GM12878 (cell line): ENCODE results near the gene VTI1A. TPM values are rescaled to one million over a fixed set of nuclear protein-coding genes. Genes with fewer than 3 reads are reported as not detected.

ENCODE experiments used
- ATAC-seq: fragments of 200-7000 bp; cut with Tn5 transposase; 3 replicates; pipeline ENCODE4 v1.9.1; 2020; ENCODE audit warnings: mild to moderate bottlenecking, moderate library complexity
- BruUV-seq: library from RNA; stranded (reverse); fragments of 400-500 nt; replicated peaks from 2 replicates; lab custom pipeline; 2021; lab: Mats Ljungman, UMichigan
- CTCF ChIA-PET: fragments of 300-600 bp; sonication (Branson Sonifier 250); formaldehyde crosslinking; extraction: SDS; loops from one replicate; lab custom pipeline; 2021; ENCODE audit warnings: inconsistent platforms; lab: Yijun Ruan, JAX
- POLR2A ChIA-PET: fragments of 350-600 bp; formaldehyde crosslinking; extraction: SDS; loops from one replicate; lab custom pipeline; 2021; ENCODE audit warnings: inconsistent platforms; lab: Charles Lee
- RAD21 ChIA-PET: fragments of 300-600 bp; sonication (Branson Sonifier 250); formaldehyde crosslinking; loops from one replicate; lab custom pipeline; 2023; ENCODE audit warnings: antibody characterized with exemption; ENCODE audit not compliant: unreplicated experiment; lab: Charles Lee
- SMC1A ChIA-PET: fragments of 300-600 bp; sonication (Branson Sonifier 250); formaldehyde crosslinking; loops from one replicate; lab custom pipeline; 2023; ENCODE audit not compliant: unreplicated experiment, uncharacterized antibody; lab: Charles Lee
- DNase-seq: peaks from one replicate; pipeline ENCODE4 v3.0.0-alpha.2; 2011; ENCODE audit warnings: low read depth, low spot score
- FAIRE-seq: peaks from 3 replicates; lab custom pipeline; 2011; peaks lifted over from hg19 to GRCh38; lab: Jason Lieb, UNC
- H2AFZ ChIP-seq: 2 replicates; pipeline ENCODE4 v1.6.0; 2011; ENCODE audit warnings: low read depth, low read length, control low read depth; ENCODE audit not compliant: control insufficient read depth
- H3K27ac ChIP-seq: 2 replicates; pipeline ENCODE4 v1.5.1; 2011; ENCODE audit warnings: control low read depth; ENCODE audit not compliant: control insufficient read depth, insufficient read depth
- H3K27me3 ChIP-seq, 2 experiments: replicated peaks in 1 of 2; 2 replicates each; pipeline versions ENCODE4 v1.6.0 to v1.6.1; 2011; ENCODE audit warnings: low read length in 1 of 2; ENCODE audit not compliant: control insufficient read depth in 2 of 2, insufficient read depth in 2 of 2
- H3K36me3 ChIP-seq, 2 experiments: 2 replicates each; pipeline ENCODE4 v1.5.1; 2011; ENCODE audit warnings: low read length in 1 of 2; ENCODE audit not compliant: control insufficient read depth in 2 of 2, insufficient read depth in 2 of 2
- H3K4me1 ChIP-seq: 2 replicates; pipeline ENCODE4 v1.6.1; 2011; ENCODE audit warnings: mild to moderate bottlenecking, low read length, moderate library complexity, mixed read lengths; ENCODE audit not compliant: control insufficient read depth, insufficient read depth
- H3K4me2 ChIP-seq: 2 replicates; pipeline ENCODE4 v1.6.0; 2011; ENCODE audit warnings: control low read depth; ENCODE audit not compliant: control insufficient read depth, insufficient read depth
- H3K4me3 ChIP-seq: fragments of 200-600 bp; sonication (generic); 2 replicates; pipeline ENCODE4 v1.5.1; 2016
- H3K79me2 ChIP-seq: 2 replicates; pipeline ENCODE4 v1.6.0; 2011; ENCODE audit warnings: low read length; ENCODE audit not compliant: control insufficient read depth, insufficient read depth
- H3K9ac ChIP-seq: 2 replicates; pipeline ENCODE4 v1.8.0; 2011; ENCODE audit warnings: low read length, control low read depth, mixed read lengths; ENCODE audit not compliant: control insufficient read depth, insufficient read depth
- H3K9me3 ChIP-seq: replicated peaks from 3 replicates; pipeline ENCODE4 v1.5.1; 2011; ENCODE audit warnings: mild to moderate bottlenecking, low read length; ENCODE audit not compliant: control insufficient read depth, insufficient read depth
- H4K20me1 ChIP-seq: 2 replicates; pipeline ENCODE4 v1.6.0; 2011; ENCODE audit not compliant: control insufficient read depth, insufficient read depth
- ATF3 ChIP-seq: IDR thresholded peaks from 2 replicates; pipeline ENCODE4 v1.6.1; 2011; ENCODE audit warnings: low read depth, mild to moderate bottlenecking, low read length, moderate library complexity, borderline replicate concordance; ENCODE audit errors: extremely low read depth
- BHLHE40 ChIP-seq, 2 experiments: fragments of 450-650 bp in 1 of 2; IDR thresholded peaks; 2 replicates each; pipeline ENCODE4 v1.6.1; 2011 to 2017; ENCODE audit warnings: low read depth in 2 of 2, borderline replicate concordance in 1 of 2, improper control_type of control experiment in 1 of 2, low read length in 1 of 2, mild to moderate bottlenecking in 1 of 2
- JUND ChIP-seq: IDR thresholded peaks from 2 replicates; pipeline ENCODE4 v1.6.1; 2012; ENCODE audit warnings: low read depth, mild to moderate bottlenecking, low read length, improper control_type of control experiment, moderate library complexity
- PML ChIP-seq: IDR thresholded peaks from 2 replicates; pipeline ENCODE4 v1.6.1; 2012; ENCODE audit warnings: low read length, inconsistent platforms
- POLR2AphosphoS5 ChIP-seq: IDR thresholded peaks from 2 replicates; pipeline ENCODE4 v1.6.1; 2011; ENCODE audit warnings: mild to moderate bottlenecking, low read length, inconsistent platforms
- SMARCA5 ChIP-seq: fragments of 450-650 bp; IDR thresholded peaks from 2 replicates; pipeline ENCODE4 v1.6.1; 2017; ENCODE audit warnings: mild to moderate bottlenecking
- USF1 ChIP-seq: IDR thresholded peaks from 2 replicates; pipeline ENCODE4 v1.6.1; 2011; ENCODE audit warnings: borderline replicate concordance, low read depth, mild to moderate bottlenecking, moderate library complexity, mixed read lengths, low read length; ENCODE audit not compliant: insufficient read depth; ENCODE audit errors: extremely low read length
- ZSCAN29 ChIP-seq: fragments of 450-650 bp; IDR thresholded peaks from 2 replicates; pipeline ENCODE4 v1.6.1; 2017; ENCODE audit warnings: mild to moderate bottlenecking, moderate library complexity
- in situ Hi-C: fragments of 300-500 bp; cut with MboI; formaldehyde crosslinking; loops from 9 replicates; pipeline ENCODE4 v1.14.3; 2018; ENCODE audit warnings: mixed read lengths
- intact Hi-C: fragments of 100-400 bp; cut with micrococcal nuclease; formaldehyde crosslinking; loops from one replicate; pipeline ENCODE4 v1.14.2; 2022; ENCODE audit not compliant: unreplicated experiment
- polyA plus RNA-seq, 11 experiments: library from polyadenylated mRNA; depleted of rRNA in 4 of 11; unstranded in 6 of 11; stranded (reverse) in 5 of 11; fragments of >200 nt; fragmentation: Nextera tagmentation in 4 of 11; fragmentation: Illumina TruSeq in 1 of 11; extraction: Ambion mirVana in 4 of 11; extraction: Trizol in 1 of 11; gene quantifications; 1 replicate in 1 of 11; 2 replicates in 10 of 11; pipeline versions ENCODE4 v1.2.1 to v1.2.3, GENCODE V29; 2011 to 2016; ENCODE audit warnings: inconsistent platforms in 2 of 11, missing spikeins in 2 of 11, low read depth in 1 of 11
- total RNA-seq, 4 experiments: library from RNA; depleted of rRNA in 3 of 4; stranded (reverse); fragments of >200 nt in 3 of 4; fragmentation: Illumina TruSeq in 1 of 4; extraction: Trizol in 1 of 4; gene quantifications; 2 replicates each; pipeline versions ENCODE4 v1.2.1 to v1.2.3, GENCODE V29; 2013 to 2021
- TF ChIP-seq, protein P1 (sequence below): IDR thresholded peaks from 2 replicates; pipeline ENCODE4 v1.6.1; 2012; ENCODE audit warnings: low read length, inconsistent platforms
- TF ChIP-seq, protein P2 (sequence below): IDR thresholded peaks from 2 replicates; pipeline ENCODE4 v1.6.1; 2012; ENCODE audit warnings: improper control_type of control experiment, low read depth, low read length; ENCODE audit not compliant: insufficient replicate concordance
- TF ChIP-seq, protein P3 (sequence below): fragments of 450-650 bp; IDR thresholded peaks from 2 replicates; pipeline ENCODE4 v1.6.1; 2017; ENCODE audit warnings: mild to moderate bottlenecking, moderate library complexity

Gene VTI1A
- total and polyA plus RNA-seq, 10 of the 15 experiments (the other 5 are each of a cell fraction or from before 2014, with no cell fraction given) = 12.4 to 43.2 (median 27.5) TPM

- H3K79me2 ChIP-seq = no peaks in the 10 kb centered on the region
- ChIA-PET CTCF (no interaction called here), POLR2A (no interaction called here), SMC1A (interaction anchor here (0.8 to 1.0 kb wide), 2 partner anchors 21 to 253 kb away, joined by 3 to 5 read pairs; no protein-coding TSS in a partner anchor), RAD21 (no interaction called here)
- H3K4me2 ChIP-seq = no peak overlapping the region
- no peak overlapping the region for H3K27ac ChIP-seq
- in situ Hi-C loops = loop anchor here (10.0 kb wide), 1 partner anchor 656 kb away; no protein-coding TSS in a partner anchor
- H3K4me3 ChIP-seq = no peak overlapping the region
- H3K36me3 ChIP-seq = no peaks in the 10 kb centered on the region
- BruUV-seq = no TSS peak
- intact Hi-C loops = loop anchor here (10.0 kb wide), 4 partner anchors 326 to 836 kb away; no protein-coding TSS in a partner anchor
- ATAC-seq (no peak), FAIRE-seq (no peak), DNase-seq (no peak)
- H4K20me1 ChIP-seq = no peaks in the 10 kb centered on the region
- H3K9me3 ChIP-seq = no peaks in the 10 kb centered on the region
- no peak overlapping the region for H2AFZ ChIP-seq
- no peaks in the 10 kb centered on the region for H3K27me3 ChIP-seq
- H3K4me1 ChIP-seq = 0 out of 2 replicates have a peak, but pooled peaks cover 3% of the 10 kb centered on the region
- H3K9ac ChIP-seq = no peak overlapping the region
- TF ChIP-seq ATF3 (no peak), JUND (no peak), PML (no peak), BHLHE40 (IDR thresholded peaks at IDR 0.05; ENCODE audit: borderline replicate concordance in 1 of 2, low read depth in 2 of 2, low read length in 1 of 2) (no peak), USF1 (no peak), POLR2AphosphoS5 (no peak), ZSCAN29 (no peak), SMARCA5 (no peak)
- TF ChIP-seq, protein P1, sequence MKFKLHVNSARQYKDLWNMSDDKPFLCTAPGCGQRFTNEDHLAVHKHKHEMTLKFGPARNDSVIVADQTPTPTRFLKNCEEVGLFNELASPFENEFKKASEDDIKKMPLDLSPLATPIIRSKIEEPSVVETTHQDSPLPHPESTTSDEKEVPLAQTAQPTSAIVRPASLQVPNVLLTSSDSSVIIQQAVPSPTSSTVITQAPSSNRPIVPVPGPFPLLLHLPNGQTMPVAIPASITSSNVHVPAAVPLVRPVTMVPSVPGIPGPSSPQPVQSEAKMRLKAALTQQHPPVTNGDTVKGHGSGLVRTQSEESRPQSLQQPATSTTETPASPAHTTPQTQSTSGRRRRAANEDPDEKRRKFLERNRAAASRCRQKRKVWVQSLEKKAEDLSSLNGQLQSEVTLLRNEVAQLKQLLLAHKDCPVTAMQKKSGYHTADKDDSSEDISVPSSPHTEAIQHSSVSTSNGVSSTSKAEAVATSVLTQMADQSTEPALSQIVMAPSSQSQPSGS = no peak
- TF ChIP-seq, protein P2, sequence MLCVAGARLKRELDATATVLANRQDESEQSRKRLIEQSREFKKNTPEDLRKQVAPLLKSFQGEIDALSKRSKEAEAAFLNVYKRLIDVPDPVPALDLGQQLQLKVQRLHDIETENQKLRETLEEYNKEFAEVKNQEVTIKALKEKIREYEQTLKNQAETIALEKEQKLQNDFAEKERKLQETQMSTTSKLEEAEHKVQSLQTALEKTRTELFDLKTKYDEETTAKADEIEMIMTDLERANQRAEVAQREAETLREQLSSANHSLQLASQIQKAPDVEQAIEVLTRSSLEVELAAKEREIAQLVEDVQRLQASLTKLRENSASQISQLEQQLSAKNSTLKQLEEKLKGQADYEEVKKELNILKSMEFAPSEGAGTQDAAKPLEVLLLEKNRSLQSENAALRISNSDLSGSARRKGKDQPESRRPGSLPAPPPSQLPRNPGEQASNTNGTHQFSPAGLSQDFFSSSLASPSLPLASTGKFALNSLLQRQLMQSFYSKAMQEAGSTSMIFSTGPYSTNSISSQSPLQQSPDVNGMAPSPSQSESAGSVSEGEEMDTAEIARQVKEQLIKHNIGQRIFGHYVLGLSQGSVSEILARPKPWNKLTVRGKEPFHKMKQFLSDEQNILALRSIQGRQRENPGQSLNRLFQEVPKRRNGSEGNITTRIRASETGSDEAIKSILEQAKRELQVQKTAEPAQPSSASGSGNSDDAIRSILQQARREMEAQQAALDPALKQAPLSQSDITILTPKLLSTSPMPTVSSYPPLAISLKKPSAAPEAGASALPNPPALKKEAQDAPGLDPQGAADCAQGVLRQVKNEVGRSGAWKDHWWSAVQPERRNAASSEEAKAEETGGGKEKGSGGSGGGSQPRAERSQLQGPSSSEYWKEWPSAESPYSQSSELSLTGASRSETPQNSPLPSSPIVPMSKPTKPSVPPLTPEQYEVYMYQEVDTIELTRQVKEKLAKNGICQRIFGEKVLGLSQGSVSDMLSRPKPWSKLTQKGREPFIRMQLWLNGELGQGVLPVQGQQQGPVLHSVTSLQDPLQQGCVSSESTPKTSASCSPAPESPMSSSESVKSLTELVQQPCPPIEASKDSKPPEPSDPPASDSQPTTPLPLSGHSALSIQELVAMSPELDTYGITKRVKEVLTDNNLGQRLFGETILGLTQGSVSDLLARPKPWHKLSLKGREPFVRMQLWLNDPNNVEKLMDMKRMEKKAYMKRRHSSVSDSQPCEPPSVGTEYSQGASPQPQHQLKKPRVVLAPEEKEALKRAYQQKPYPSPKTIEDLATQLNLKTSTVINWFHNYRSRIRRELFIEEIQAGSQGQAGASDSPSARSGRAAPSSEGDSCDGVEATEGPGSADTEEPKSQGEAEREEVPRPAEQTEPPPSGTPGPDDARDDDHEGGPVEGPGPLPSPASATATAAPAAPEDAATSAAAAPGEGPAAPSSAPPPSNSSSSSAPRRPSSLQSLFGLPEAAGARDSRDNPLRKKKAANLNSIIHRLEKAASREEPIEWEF = no peak
- TF ChIP-seq, protein P3, sequence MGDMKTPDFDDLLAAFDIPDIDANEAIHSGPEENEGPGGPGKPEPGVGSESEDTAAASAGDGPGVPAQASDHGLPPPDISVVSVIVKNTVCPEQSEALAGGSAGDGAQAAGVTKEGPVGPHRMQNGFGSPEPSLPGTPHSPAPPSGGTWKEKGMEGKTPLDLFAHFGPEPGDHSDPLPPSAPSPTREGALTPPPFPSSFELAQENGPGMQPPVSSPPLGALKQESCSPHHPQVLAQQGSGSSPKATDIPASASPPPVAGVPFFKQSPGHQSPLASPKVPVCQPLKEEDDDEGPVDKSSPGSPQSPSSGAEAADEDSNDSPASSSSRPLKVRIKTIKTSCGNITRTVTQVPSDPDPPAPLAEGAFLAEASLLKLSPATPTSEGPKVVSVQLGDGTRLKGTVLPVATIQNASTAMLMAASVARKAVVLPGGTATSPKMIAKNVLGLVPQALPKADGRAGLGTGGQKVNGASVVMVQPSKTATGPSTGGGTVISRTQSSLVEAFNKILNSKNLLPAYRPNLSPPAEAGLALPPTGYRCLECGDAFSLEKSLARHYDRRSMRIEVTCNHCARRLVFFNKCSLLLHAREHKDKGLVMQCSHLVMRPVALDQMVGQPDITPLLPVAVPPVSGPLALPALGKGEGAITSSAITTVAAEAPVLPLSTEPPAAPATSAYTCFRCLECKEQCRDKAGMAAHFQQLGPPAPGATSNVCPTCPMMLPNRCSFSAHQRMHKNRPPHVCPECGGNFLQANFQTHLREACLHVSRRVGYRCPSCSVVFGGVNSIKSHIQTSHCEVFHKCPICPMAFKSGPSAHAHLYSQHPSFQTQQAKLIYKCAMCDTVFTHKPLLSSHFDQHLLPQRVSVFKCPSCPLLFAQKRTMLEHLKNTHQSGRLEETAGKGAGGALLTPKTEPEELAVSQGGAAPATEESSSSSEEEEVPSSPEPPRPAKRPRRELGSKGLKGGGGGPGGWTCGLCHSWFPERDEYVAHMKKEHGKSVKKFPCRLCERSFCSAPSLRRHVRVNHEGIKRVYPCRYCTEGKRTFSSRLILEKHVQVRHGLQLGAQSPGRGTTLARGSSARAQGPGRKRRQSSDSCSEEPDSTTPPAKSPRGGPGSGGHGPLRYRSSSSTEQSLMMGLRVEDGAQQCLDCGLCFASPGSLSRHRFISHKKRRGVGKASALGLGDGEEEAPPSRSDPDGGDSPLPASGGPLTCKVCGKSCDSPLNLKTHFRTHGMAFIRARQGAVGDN = no peak
Measured at GRCh38 chr10:112728997-112729396, 282.0 kb downstream of the VTI1A start.
